Tibial artery (tissue), 4 donors: Measurements from ENCODE around the gene DYSF.

ENCODE experiments used
- DNase-seq, 2 donors: peaks; one replicate each; pipeline ENCODE4 v3.0.0-alpha.2; 2019
- H3K27ac ChIP-seq, 2 donors: fragments of 200-600 bp; sonication (generic) in 1 of 2; 1 replicate in 1 of 2; 2 replicates in 1 of 2; pipeline ENCODE4 v1.5.1; 2018 to 2019; ENCODE audit warnings: mild to moderate bottlenecking in 1 of 2
- H3K27me3 ChIP-seq, 2 donors: fragments of 200-600 bp; sonication (generic) in 1 of 2; one replicate each; pipeline versions ENCODE4 v1.5.1 to v1.6.0; 2016 to 2019
- H3K36me3 ChIP-seq, 3 donors: fragments of 200-600 bp; sonication (generic) in 2 of 3; one replicate each; pipeline ENCODE4 v1.5.1; 2016 to 2019; ENCODE audit warnings: mild to moderate bottlenecking in 2 of 3
- H3K4me1 ChIP-seq, 4 donors: fragments of 200-600 bp; sonication (generic) in 2 of 4; 1 replicate in 3 of 4; 2 replicates in 1 of 4; pipeline ENCODE4 v1.5.1; 2016 to 2019
- H3K4me3 ChIP-seq, 2 donors: fragments of 200-600 bp; sonication (generic) in 1 of 2; 1 replicate in 1 of 2; 2 replicates in 1 of 2; pipeline ENCODE4 v1.5.1; 2018 to 2019; ENCODE audit warnings: mild to moderate bottlenecking in 2 of 2
- H3K9me3 ChIP-seq, 3 donors: fragments of 200-600 bp; sonication (generic) in 1 of 3; one replicate each; pipeline ENCODE4 v1.5.1; 2016 to 2019
- intact Hi-C: fragments of 100-400 bp; cut with DNase I; formaldehyde crosslinking; loops from one replicate; pipeline ENCODE4 v1.15.0; 2023; ENCODE audit warnings: low total_unique reads
- TF ChIP-seq, protein P1 (sequence below), 2 experiments: fragments of 200-600 bp in 1 of 2; fragments of 450-650 bp in 1 of 2; IDR thresholded peaks; one replicate each; pipeline ENCODE4 v1.5.1; 2017 to 2019; ENCODE audit warnings: antibody characterized with exemption in 2 of 2, mild to moderate bottlenecking in 1 of 2, moderate library complexity in 1 of 2

Gene DYSF

DNA sequence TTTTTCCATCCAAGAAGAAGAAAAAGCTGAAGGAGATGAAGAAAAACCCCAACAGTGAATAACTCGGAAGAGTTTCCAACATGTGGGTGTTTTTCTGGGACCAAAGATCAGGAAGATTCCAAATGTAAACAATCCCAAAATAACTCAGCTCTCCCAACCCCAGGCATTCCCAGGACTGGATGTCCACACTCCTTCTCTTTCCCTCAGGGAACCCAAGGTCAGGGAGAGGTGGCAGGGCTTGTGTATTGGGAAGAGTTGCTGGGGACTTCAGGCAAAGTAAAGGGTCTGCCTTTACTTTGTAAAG lies 268.0 kb downstream of the DYSF start:
- Histone ChIP-seq H3K27me3 (no peaks in the 10 kb centered on the region), H3K27ac (peak overlapping the region; percentile 57 to 69), H3K9me3 (peaks cover 0 to 7% (median 0%) of the 10 kb centered on the region in 3 donors), H3K4me1 (peaks cover 4 to 61% (median 49%) of the 10 kb centered on the region in 4 donors), H3K4me3 (no peak overlapping the region), H3K36me3 (no peaks in the 10 kb centered on the region)
- TF ChIP-seq, protein P1, sequence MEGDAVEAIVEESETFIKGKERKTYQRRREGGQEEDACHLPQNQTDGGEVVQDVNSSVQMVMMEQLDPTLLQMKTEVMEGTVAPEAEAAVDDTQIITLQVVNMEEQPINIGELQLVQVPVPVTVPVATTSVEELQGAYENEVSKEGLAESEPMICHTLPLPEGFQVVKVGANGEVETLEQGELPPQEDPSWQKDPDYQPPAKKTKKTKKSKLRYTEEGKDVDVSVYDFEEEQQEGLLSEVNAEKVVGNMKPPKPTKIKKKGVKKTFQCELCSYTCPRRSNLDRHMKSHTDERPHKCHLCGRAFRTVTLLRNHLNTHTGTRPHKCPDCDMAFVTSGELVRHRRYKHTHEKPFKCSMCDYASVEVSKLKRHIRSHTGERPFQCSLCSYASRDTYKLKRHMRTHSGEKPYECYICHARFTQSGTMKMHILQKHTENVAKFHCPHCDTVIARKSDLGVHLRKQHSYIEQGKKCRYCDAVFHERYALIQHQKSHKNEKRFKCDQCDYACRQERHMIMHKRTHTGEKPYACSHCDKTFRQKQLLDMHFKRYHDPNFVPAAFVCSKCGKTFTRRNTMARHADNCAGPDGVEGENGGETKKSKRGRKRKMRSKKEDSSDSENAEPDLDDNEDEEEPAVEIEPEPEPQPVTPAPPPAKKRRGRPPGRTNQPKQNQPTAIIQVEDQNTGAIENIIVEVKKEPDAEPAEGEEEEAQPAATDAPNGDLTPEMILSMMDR (IDR thresholded peaks at IDR 0.05) = no peak
- DNase-seq = peak in 1 of 2 donors; percentile 48
- intact Hi-C loops = no loop called here

DNA sequence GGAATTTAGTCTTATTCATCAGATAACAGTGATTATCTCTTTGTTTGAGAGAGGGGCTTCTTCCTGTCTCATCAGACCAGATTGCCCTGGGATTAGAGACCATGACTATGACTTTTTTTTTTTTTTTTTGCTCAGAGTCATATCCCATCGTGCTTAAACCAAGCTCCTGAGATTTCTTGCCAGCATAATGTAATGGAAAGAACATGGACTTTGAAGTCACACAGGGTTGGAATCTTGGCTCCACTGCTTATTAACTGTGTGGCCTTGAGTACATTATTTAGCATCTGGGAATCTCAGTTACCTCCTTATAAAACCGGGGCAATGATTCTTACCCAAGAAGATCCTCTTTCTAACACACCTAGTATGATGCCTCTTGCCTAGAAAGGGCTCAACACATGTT lies 268.3 kb downstream of the DYSF start:
- Histone ChIP-seq H3K27ac (peak overlapping the region; percentile 57 to 69), H3K4me1 (peaks cover under 1 to 57% (median 46%) of the 10 kb centered on the region in 4 donors), H3K4me3 (no peak overlapping the region), H3K36me3 (no peaks in the 10 kb centered on the region), H3K27me3 (no peaks in the 10 kb centered on the region), H3K9me3 (peaks cover 0 to 7% (median 0%) of the 10 kb centered on the region in 3 donors)
- DNase-seq = no peak
- intact Hi-C loops = no loop called here
- TF ChIP-seq, protein P1 (IDR thresholded peaks at IDR 0.05) = no peak

DNA sequence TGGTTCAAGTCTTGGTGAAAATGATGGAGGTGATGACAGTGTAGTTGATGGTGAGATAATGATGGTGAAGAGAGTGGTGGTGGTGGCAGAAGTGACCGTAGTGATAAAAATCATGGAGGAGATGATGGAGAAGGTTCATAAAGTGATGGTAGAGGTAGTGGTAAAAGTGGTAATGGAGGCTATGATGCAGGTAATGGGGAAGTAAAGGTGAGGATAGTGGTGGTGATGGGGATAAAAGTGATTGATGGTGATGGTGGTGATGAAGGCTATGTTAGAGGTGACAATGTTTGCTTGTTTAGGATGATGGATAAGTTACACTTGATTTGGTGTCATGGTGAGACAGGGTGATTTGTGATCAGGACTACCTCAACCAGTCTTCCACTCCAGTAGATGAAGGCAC lies 268.9 kb downstream of the DYSF start:
- Histone ChIP-seq H3K36me3 (no peaks in the 10 kb centered on the region), H3K4me1 (peaks cover 0 to 51% (median 41%) of the 10 kb centered on the region in 4 donors), H3K27me3 (no peaks in the 10 kb centered on the region), H3K4me3 (no peak overlapping the region), H3K27ac (peak overlapping the region in 1 of 2 donors; percentile 69), H3K9me3 (peaks cover 0 to 7% (median 0%) of the 10 kb centered on the region in 3 donors)
- intact Hi-C loops = no loop called here
- TF ChIP-seq, protein P1 (IDR thresholded peaks at IDR 0.05) = no peak
- DNase-seq = no peak

DNA sequence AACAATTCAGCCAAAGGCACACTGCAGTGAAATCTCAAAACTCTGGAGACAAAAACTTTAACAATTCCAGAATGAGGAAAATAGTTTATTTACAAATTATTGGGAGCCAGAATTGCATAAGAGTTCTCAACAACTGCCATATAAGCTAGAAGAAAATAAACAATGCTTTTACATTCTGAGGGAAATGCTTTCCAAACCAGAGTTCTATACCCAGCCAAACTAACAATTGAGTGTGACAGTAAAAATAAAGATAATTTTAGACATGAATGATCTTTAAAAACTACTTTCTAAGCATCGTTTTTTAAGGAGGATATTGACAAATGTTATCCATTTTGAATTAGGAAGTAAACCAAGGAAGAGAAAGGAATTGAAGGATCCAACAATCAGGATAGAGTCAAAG lies 271.4 kb downstream of the DYSF start:
- TF ChIP-seq, protein P1 (IDR thresholded peaks at IDR 0.05) = no peak
- peaks cover 0 to 26% (median 16%) of the 10 kb centered on the region in 4 donors for H3K4me1 ChIP-seq
- intact Hi-C loops = no loop called here
- H3K27ac ChIP-seq = no peak overlapping the region
- H3K9me3 ChIP-seq = peaks cover 0 to 7% (median 0%) of the 10 kb centered on the region in 3 donors
- DNase-seq = no peak
- no peaks in the 10 kb centered on the region for H3K27me3 ChIP-seq
- no peak overlapping the region for H3K4me3 ChIP-seq
- H3K36me3 ChIP-seq = no peaks in the 10 kb centered on the region

DNA sequence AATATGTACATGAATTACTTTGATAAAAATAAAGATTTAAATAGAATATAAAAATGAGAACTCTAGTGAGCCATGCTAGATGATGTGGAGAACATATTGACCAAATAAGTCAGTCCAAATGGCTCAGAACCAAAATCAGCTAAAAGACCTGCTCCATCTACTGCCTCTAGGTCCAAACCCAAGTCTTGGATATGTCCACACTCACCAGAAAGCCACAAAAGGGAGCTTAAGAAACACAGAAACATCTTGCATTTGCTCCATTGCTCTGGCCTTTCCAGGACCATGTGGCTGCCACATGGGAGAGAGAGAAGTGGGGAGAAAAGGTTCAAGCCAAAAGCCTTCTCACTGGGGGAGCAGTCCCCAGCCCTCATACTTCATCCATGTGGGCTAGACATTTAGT lies 272.5 kb downstream of the DYSF start:
- TF ChIP-seq, protein P1 (IDR thresholded peaks at IDR 0.05) = no peak
- DNase-seq = no peak
- H3K36me3 ChIP-seq = no peaks in the 10 kb centered on the region

DNA sequence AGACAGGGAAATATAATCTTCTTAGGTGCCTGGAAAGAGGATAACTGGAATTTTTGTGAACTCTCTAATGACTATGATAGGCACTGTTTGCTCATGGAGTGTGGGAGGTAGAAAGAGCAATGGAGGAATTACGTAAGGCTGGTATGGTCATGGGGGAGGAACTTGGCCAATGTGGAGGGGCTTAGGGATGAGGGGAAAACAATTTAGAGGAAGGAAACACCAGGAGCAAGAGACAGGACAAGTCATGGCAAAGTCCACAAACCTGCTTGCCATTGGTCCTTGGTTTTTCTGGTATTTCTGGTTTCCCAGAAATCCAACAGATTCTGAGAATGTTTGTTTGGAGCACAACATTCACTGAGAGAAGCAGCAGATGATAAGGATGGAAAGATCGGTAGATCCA lies 274.2 kb downstream of the DYSF start:
- Histone ChIP-seq H3K4me3 (no peak overlapping the region), H3K27me3 (no peaks in the 10 kb centered on the region), H3K27ac (no peak overlapping the region), H3K9me3 (peaks cover 0 to 7% (median 0%) of the 10 kb centered on the region in 3 donors), H3K36me3 (no peaks in the 10 kb centered on the region), H3K4me1 (no peaks in the 10 kb centered on the region)
- DNase-seq = no peak
- TF ChIP-seq, protein P1 (IDR thresholded peaks at IDR 0.05) = no peak
- intact Hi-C loops = no loop called here

More for the DNA sequence above, 272.5 kb downstream of the DYSF start:
- intact Hi-C loops = no loop called here
- Histone ChIP-seq H3K4me3 (no peak overlapping the region), H3K4me1 (peaks cover 0 to 15% (median 5%) of the 10 kb centered on the region in 4 donors), H3K9me3 (peaks cover 0 to 7% (median 0%) of the 10 kb centered on the region in 3 donors), H3K27ac (no peak overlapping the region), H3K27me3 (no peaks in the 10 kb centered on the region)
